ENCODE data around the gene ARL4D. TPM values are rescaled to one million over a fixed set of nuclear protein-coding genes. Genes with fewer than 3 reads are reported as not detected.

The ARL4D gene
- total and polyA plus RNA-seq, 7 experiments from 2014 or later, result 1.3 to 4.8 (median 2.1) TPM

- Mint-ChIP-seq H3K4me1 (peaks cover 16 to 39% (median 30%) of the 10 kb centered on the region in 7 donors), H3K9me3 (peaks cover 0 to 9% (median 4%) of the 10 kb centered on the region in 11 donors), H3K27ac (no peak overlapping the region), H3K27me3 (no peaks in the 10 kb centered on the region), H3K4me3 (peak overlapping the region in 1 of 10 donors; percentile 37), H3K36me3 (peaks cover 0 to 5% (median 4%) of the 10 kb centered on the region in 5 donors)
- ATAC-seq (no peak), DNase-seq (no peak)
- POLR2A ChIA-PET, result interaction anchor here (2.1 to 17.2 kb wide), 2 partner anchors 19 to 70 kb away, joined by 6 to 795 read pairs; no protein-coding TSS in a partner anchor
- Histone ChIP-seq H3K4me1 (ENCODE audit: control insufficient read depth in 2 of 2, insufficient read depth in 2 of 2, low read length in 2 of 2) (peaks cover 4 to 14% of the 10 kb centered on the region in 2 donors), H3K27me3 (ENCODE audit: control insufficient read depth in 2 of 2, insufficient read depth in 2 of 2, low read length in 2 of 2) (no peaks in the 10 kb centered on the region), H3K9me3 (ENCODE audit: control insufficient read depth in 2 of 3, low read length in 3 of 3) (peaks cover 0 to 12% (median 6%) of the 10 kb centered on the region in 3 experiments), H3K27ac (ENCODE audit: low read depth, low read length) (no peak overlapping the region), H3K36me3 (ENCODE audit: control insufficient read depth in 2 of 3, insufficient read depth in 3 of 3, low read length in 3 of 3) (peaks cover 0 to 6% (median 0%) of the 10 kb centered on the region in 3 experiments), H3K4me3 (ENCODE audit: low read length) (no peak overlapping the region)
- intact Hi-C loops (cut with micrococcal nuclease), result loop anchor here in 1 of 2 donors (5.0 kb wide), 4 partner anchors 737 to 1698 kb away; partner anchors contain the start of genes DNAJC7, EIF1, HDAC5 and STAT3
- CTCF ChIA-PET, result interaction anchor here (1.0 kb wide), 1 partner anchor 18 kb away, joined by 3 read pairs; no protein-coding TSS in a partner anchor
These were observed 13.6 kb upstream of the ARL4D start for GRCh38 chr17:43385046-43385831.

- peak; percentile 84 for ATAC-seq
These were observed 10.3 kb upstream of the ARL4D start for GRCh38 chr17:43388359-43389045.

GRCh38 chr17:43389046-43389947 is 9.5 kb upstream of the ARL4D start:
- ATAC-seq, result peak; percentile 87
- no peaks in the 10 kb centered on the region for H3K27me3 ChIP-seq (ENCODE audit: control insufficient read depth in 2 of 2, insufficient read depth in 2 of 2, low read length in 2 of 2)
- CTCF ChIA-PET, result interaction anchor here (1.3 to 1.7 kb wide), 3 partner anchors 10 to 95 kb away, joined by 7 to 16 read pairs (median 8); partner anchors contain the start of genes ARL4D and DHX8
- no peaks in the 10 kb centered on the region for H3K9me3 ChIP-seq (ENCODE audit: control insufficient read depth in 2 of 3, low read length in 3 of 3)
- H3K4me1 ChIP-seq (ENCODE audit: control insufficient read depth in 2 of 2, insufficient read depth in 2 of 2, low read length in 2 of 2), result peaks cover 4 to 22% of the 10 kb centered on the region in 2 donors
- Mint-ChIP-seq H3K27ac (peak overlapping the region; percentile 95 to 100 (median 98)), H3K9me3 (no peaks in the 10 kb centered on the region), H3K4me1 (peaks cover 19 to 46% (median 35%) of the 10 kb centered on the region in 7 donors), H3K27me3 (no peaks in the 10 kb centered on the region), H3K36me3 (no peaks in the 10 kb centered on the region), H3K4me3 (peak overlapping the region; percentile 91 to 99 (median 96))
- POLR2A ChIA-PET, result interaction anchor here (0.9 to 17.2 kb wide), 17 partner anchors 10 to 1701 kb away, joined by 3 to 795 read pairs (median 6); partner anchors contain the start of genes ARL4D, DHX8, EIF1 and RND2
- H3K27ac ChIP-seq (ENCODE audit: low read depth, low read length), result peak overlapping the region; percentile 95
- peak; percentile 64 to 93 (median 88) for DNase-seq
- intact Hi-C loops (cut with micrococcal nuclease), result loop anchor here (1.0 to 5.0 kb wide), 9 partner anchors 28 to 1702 kb away; partner anchors contain the start of genes DHX8 (in 2 of the 2), DNAJC7 (in 1 of the 2), EIF1 (in 1 of the 2) and HDAC5 (in 1 of the 2)
- peaks cover 0 to 6% (median 0%) of the 10 kb centered on the region in 3 experiments for H3K36me3 ChIP-seq (ENCODE audit: control insufficient read depth in 2 of 3, insufficient read depth in 3 of 3, low read length in 3 of 3)
- peak overlapping the region; percentile 94 for H3K4me3 ChIP-seq (ENCODE audit: low read length)

More at GRCh38 chr17:43388359-43389045, 10.3 kb upstream of the ARL4D start:
- intact Hi-C loops (cut with micrococcal nuclease), result loop anchor here (1.0 to 5.0 kb wide), 12 partner anchors 20 to 1701 kb away; partner anchors contain the start of genes DHX8 (in 2 of the 2), DNAJC7 (in 1 of the 2), EIF1 (in 1 of the 2) and HDAC5 (in 1 of the 2)
- Histone ChIP-seq H3K27me3 (ENCODE audit: control insufficient read depth in 2 of 2, insufficient read depth in 2 of 2, low read length in 2 of 2) (no peaks in the 10 kb centered on the region), H3K4me1 (ENCODE audit: control insufficient read depth in 2 of 2, insufficient read depth in 2 of 2, low read length in 2 of 2) (peaks cover 4 to 15% of the 10 kb centered on the region in 2 donors), H3K27ac (ENCODE audit: low read depth, low read length) (peak overlapping the region; percentile 95), H3K4me3 (ENCODE audit: low read length) (peak overlapping the region; percentile 94), H3K36me3 (ENCODE audit: control insufficient read depth in 2 of 3, insufficient read depth in 3 of 3, low read length in 3 of 3) (peaks cover 0 to 6% (median 0%) of the 10 kb centered on the region in 3 experiments), H3K9me3 (ENCODE audit: control insufficient read depth in 2 of 3, low read length in 3 of 3) (no peaks in the 10 kb centered on the region)
- POLR2A ChIA-PET, result interaction anchor here (0.5 to 17.2 kb wide), 23 partner anchors 9 to 1700 kb away, joined by 3 to 795 read pairs (median 4); partner anchors contain the start of genes ARL4D, DHX8, EIF1 and NBR1
- peaks cover 16 to 39% (median 31%) of the 10 kb centered on the region in 7 donors for H3K4me1 Mint-ChIP-seq
- CTCF ChIA-PET, result interaction anchor here (0.6 to 1.7 kb wide), 8 partner anchors 10 to 1559 kb away, joined by 3 to 16 read pairs (median 5); partner anchors contain the start of genes ARL4D and DHX8
- H3K4me3 Mint-ChIP-seq, result peak overlapping the region; percentile 91 to 99 (median 96)
- H3K9me3 Mint-ChIP-seq, result no peaks in the 10 kb centered on the region
- no peaks in the 10 kb centered on the region for H3K27me3 Mint-ChIP-seq
- DNase-seq, result peak; percentile 92 to 98 (median 95)
- H3K36me3 Mint-ChIP-seq, result no peaks in the 10 kb centered on the region
- peak overlapping the region; percentile 95 to 100 (median 98) for H3K27ac Mint-ChIP-seq

GRCh38 chr17:43392397-43392796 is 6.4 kb upstream of the ARL4D start:
- H3K27ac ChIP-seq (ENCODE audit: low read depth, low read length), result no peak overlapping the region
- POLR2A ChIA-PET, result interaction anchor here (0.5 to 17.2 kb wide), 7 partner anchors 14 to 92 kb away, joined by 3 to 795 read pairs (median 3); partner anchors contain the start of gene DHX8
- Mint-ChIP-seq H3K27me3 (no peaks in the 10 kb centered on the region), H3K36me3 (no peaks in the 10 kb centered on the region), H3K4me3 (peak overlapping the region in 1 of 10 donors; percentile 43), H3K4me1 (peaks cover 7 to 48% (median 30%) of the 10 kb centered on the region in 7 donors), H3K9me3 (no peaks in the 10 kb centered on the region), H3K27ac (peak overlapping the region in 1 of 9 donors; percentile 52)
- no peak for DNase-seq
- H3K4me1 ChIP-seq (ENCODE audit: control insufficient read depth in 2 of 2, insufficient read depth in 2 of 2, low read length in 2 of 2), result peaks cover 9 to 22% of the 10 kb centered on the region in 2 donors
- CTCF ChIA-PET, result interaction anchor here (1.3 to 8.8 kb wide), 2 partner anchors 24 to 91 kb away, joined by 6 to 85 read pairs; partner anchors contain the start of gene DHX8
- no peaks in the 10 kb centered on the region for H3K27me3 ChIP-seq (ENCODE audit: control insufficient read depth in 2 of 2, insufficient read depth in 2 of 2, low read length in 2 of 2)
- intact Hi-C loops (cut with micrococcal nuclease), result no loop called here
- no peak for ATAC-seq
- no peaks in the 10 kb centered on the region for H3K9me3 ChIP-seq (ENCODE audit: control insufficient read depth in 2 of 3, low read length in 3 of 3)
- no peak overlapping the region for H3K4me3 ChIP-seq (ENCODE audit: low read length)
- H3K36me3 ChIP-seq (ENCODE audit: control insufficient read depth in 2 of 3, insufficient read depth in 3 of 3, low read length in 3 of 3), result peaks cover 0 to 6% (median 0%) of the 10 kb centered on the region in 3 experiments

GRCh38 chr17:43393944-43394482 is 4.8 kb upstream of the ARL4D start:
- Histone ChIP-seq H3K27ac (ENCODE audit: low read depth, low read length) (no peak overlapping the region), H3K4me3 (ENCODE audit: low read length) (no peak overlapping the region), H3K36me3 (ENCODE audit: control insufficient read depth in 2 of 3, insufficient read depth in 3 of 3, low read length in 3 of 3) (no peaks in the 10 kb centered on the region), H3K27me3 (ENCODE audit: control insufficient read depth in 2 of 2, insufficient read depth in 2 of 2, low read length in 2 of 2) (no peaks in the 10 kb centered on the region), H3K4me1 (ENCODE audit: control insufficient read depth in 2 of 2, insufficient read depth in 2 of 2, low read length in 2 of 2) (peaks cover 9 to 18% of the 10 kb centered on the region in 2 donors), H3K9me3 (ENCODE audit: control insufficient read depth in 2 of 3, low read length in 3 of 3) (no peaks in the 10 kb centered on the region)
- Mint-ChIP-seq H3K4me3 (peak overlapping the region in 7 of 10 donors; percentile 1 to 47 (median 35)), H3K36me3 (no peaks in the 10 kb centered on the region), H3K27ac (peak overlapping the region in 8 of 9 donors; percentile 5 to 69 (median 42)), H3K4me1 (peaks cover 5 to 49% (median 39%) of the 10 kb centered on the region in 7 donors), H3K27me3 (no peaks in the 10 kb centered on the region), H3K9me3 (no peaks in the 10 kb centered on the region)
- intact Hi-C loops (cut with micrococcal nuclease), result loop anchor here (1.0 to 2.0 kb wide), 3 partner anchors 34 to 279 kb away; partner anchors contain the start of gene DHX8 (in 2 of the 2)
- ChIA-PET POLR2A (interaction anchor here (0.6 to 17.2 kb wide), 4 partner anchors 28 to 575 kb away, joined by 3 to 795 read pairs (median 34); partner anchors contain the start of gene DHX8), CTCF (interaction anchor here (0.6 to 8.8 kb wide), 8 partner anchors 9 to 183 kb away, joined by 3 to 85 read pairs (median 4); partner anchors contain the start of gene DHX8)
- peak; percentile 61 for ATAC-seq
- peak; percentile 63 to 89 (median 85) for DNase-seq

Data from naive thymus-derived CD4-positive, alpha-beta T cell (primary cell).